HL-60/S4 treated with phorbol 12-myristate 13-acetate at 8.2 ng/mL for 4 days and 3 days (cell line): Measurements from ENCODE around the gene PNPLA8.
"Not testable (repeated sequence)": the region's sequence is repeated elsewhere in the genome, so short reads cannot be mapped to it uniquely, and the experiment has no call there.

ENCODE experiments used
- in situ Hi-C: fragments of 300-500 bp; cut with MboI; formaldehyde crosslinking; loops from 2 replicates; pipeline ENCODE4 v1.15.0; 2022; ENCODE audit warnings: low sequenced_read_pairs

PNPLA8 gene

GRCh38 chr7:108479751-108480150 is 46.2 kb downstream of the PNPLA8 start:
- in situ Hi-C loops = loop anchor here (25.0 kb wide), 1 partner anchor 292 kb away; no protein-coding TSS in a partner anchor

GRCh38 chr7:108479118-108479517 is 46.8 kb downstream of the PNPLA8 start:
- in situ Hi-C loops = loop anchor here (25.0 kb wide), 1 partner anchor 292 kb away; no protein-coding TSS in a partner anchor

GRCh38 chr7:108468246-108468645 is 57.7 kb downstream of the PNPLA8 start:
- in situ Hi-C loops = no loop called here

- in situ Hi-C loops = no loop called here
These were observed 58.5 kb downstream of the PNPLA8 start for GRCh38 chr7:108467391-108467790.

- in situ Hi-C loops = not testable (repeated sequence)
These were observed 59.6 kb downstream of the PNPLA8 start for GRCh38 chr7:108466322-108466721.

GRCh38 chr7:108464743-108465142 is 61.2 kb downstream of the PNPLA8 start:
- in situ Hi-C loops = no loop called here

- in situ Hi-C loops = no loop called here
These were observed 62.3 kb downstream of the PNPLA8 start for GRCh38 chr7:108463613-108464012.

- in situ Hi-C loops = no loop called here
These were observed 64.1 kb downstream of the PNPLA8 start for GRCh38 chr7:108461840-108462239.

GRCh38 chr7:108460964-108461363 is 65.0 kb downstream of the PNPLA8 start:
- in situ Hi-C loops = no loop called here

GRCh38 chr7:108459922-108460551 is 65.9 kb downstream of the PNPLA8 start:
- in situ Hi-C loops = no loop called here

- in situ Hi-C loops = no loop called here
These were observed 68.1 kb downstream of the PNPLA8 start for GRCh38 chr7:108457871-108458270.

GRCh38 chr7:108456845-108457540 is 68.9 kb downstream of the PNPLA8 start:
- in situ Hi-C loops = no loop called here

- in situ Hi-C loops = no loop called here
These were observed 69.8 kb downstream of the PNPLA8 start, which contains the start of gene NRCAM for GRCh38 chr7:108455998-108456677. NRCAM (minus strand) TSS chr7:108456436; CDS start chr7:108240064, 216,372 bp downstream.

- in situ Hi-C loops = no loop called here
These were observed 70.4 kb downstream of the PNPLA8 start for GRCh38 chr7:108455551-108455997.

GRCh38 chr7:108454674-108455550 is 71.0 kb downstream of the PNPLA8 start:
- in situ Hi-C loops = no loop called here

GRCh38 chr7:108454317-108454673 is 71.6 kb downstream of the PNPLA8 start:
- in situ Hi-C loops = no loop called here

GRCh38 chr7:108453320-108453719 is 72.6 kb downstream of the PNPLA8 start:
- in situ Hi-C loops = no loop called here

- in situ Hi-C loops = no loop called here
These were observed 73.2 kb downstream of the PNPLA8 start for GRCh38 chr7:108452707-108453106.

- in situ Hi-C loops = no loop called here
These were observed 74.6 kb downstream of the PNPLA8 start for GRCh38 chr7:108451296-108451848.

GRCh38 chr7:108450160-108450559 is 75.8 kb downstream of the PNPLA8 start:
- in situ Hi-C loops = no loop called here
